Activated CD8-positive, alpha-beta memory T cell treated with anti-CD3 and anti-CD28 coated beads, Interleukin-2, amount 50 U/mL, for 1 hour (primary cell): Measurements from ENCODE around the gene CFAP61.

Experiments used
- DNase-seq: peaks from one replicate; pipeline ENCODE4 v3.0.0-alpha.2; 2020; ENCODE audit errors: extremely low read depth

Gene CFAP61

GRCh38 chr20:20364593-20365479 is 312.5 kb downstream of the CFAP61 start:
- no peak for DNase-seq

DNA sequence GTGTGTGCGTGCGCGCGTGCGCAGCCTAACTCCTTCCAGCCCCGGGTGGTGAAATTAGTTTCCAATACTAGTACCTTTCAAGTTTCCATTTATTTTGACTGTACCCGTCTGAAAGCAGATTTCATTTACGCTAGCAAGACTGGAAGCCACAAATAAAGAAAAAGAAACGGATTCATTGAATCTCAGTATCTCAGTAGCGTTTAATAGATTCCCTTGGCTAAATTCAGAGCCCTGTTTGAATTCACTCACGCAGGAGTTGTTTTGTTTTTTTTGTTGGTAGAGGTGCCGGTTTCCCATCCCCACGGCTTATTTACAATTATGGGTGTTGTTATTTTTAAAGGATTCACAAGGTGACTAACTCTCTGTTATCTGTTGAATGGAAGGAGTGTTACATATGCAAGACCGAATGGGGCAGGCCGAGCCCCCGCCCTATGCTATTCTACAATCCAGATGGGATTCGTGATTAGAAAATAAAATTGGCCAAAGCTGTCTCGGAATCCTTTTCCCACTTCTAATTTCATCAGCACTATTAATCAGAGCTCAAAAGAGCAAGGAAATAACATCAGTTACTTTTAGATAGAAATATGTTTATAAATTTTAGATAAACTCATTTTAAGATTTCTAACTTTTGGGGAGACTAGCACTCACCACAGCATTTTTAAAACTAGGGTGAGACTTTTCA is 313.3 kb downstream of the CFAP61 start:
- DNase-seq = no peak

- DNase-seq = no peak
Observed at GRCh38 chr20:20366551-20366875, 314.2 kb downstream of the CFAP61 start.

- DNase-seq = no peak
Observed at GRCh38 chr20:20366876-20367574, 314.7 kb downstream of the CFAP61 start.

GRCh38 chr20:20367575-20368417 is 315.5 kb downstream of the CFAP61 start, which contains the start of gene INSM1:
INSM1 (plus strand) TSS chr20:20368104; CDS start chr20:20368268, 164 bp downstream.
- DNase-seq = no peak

GRCh38 chr20:20368418-20369249 is 316.3 kb downstream of the CFAP61 start:
- no peak for DNase-seq

- DNase-seq = no peak
Observed at GRCh38 chr20:20369250-20370093, 317.1 kb downstream of the CFAP61 start.

GRCh38 chr20:20370094-20370575 is 317.8 kb downstream of the CFAP61 start:
- no peak for DNase-seq

DNA sequence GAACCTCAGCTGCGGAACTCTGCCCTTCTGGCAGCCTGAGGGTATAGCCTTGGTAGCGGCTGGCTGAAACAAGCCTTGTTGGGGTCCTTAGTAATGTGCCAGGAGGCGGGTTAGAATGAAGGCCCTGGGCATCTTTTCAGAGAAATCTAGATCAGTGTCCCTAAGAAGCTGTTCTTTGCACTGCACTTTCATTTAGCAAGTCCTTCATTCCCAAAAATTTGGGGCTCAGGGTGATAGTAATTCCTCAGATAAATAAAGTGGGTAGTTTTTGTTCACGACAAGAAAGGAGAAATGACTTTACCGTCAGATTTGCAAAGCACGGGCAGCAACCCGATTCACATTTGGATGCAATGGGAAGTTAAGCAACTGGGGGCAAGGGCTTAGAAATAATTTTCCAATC is 318.8 kb downstream of the CFAP61 start:
- DNase-seq = no peak

DNA sequence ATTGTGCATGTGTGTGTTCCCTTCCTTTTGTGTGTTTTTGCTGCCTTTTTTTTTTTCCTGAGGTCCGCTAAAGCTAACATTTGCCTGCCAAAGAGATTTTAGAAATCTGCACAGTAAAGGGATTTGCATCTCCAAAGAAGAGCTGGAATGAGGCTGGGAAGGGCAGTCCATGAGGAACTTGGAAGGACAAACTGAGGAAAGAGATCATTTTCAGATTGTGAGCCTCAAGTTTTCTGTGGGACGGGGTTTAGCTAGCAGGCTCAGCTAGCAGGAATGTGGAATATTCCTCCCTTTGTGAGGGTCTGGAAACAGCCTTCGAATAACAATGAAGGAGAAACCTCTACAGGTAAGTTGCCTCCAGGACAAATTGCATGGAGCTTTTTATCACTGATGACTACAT is 319.3 kb downstream of the CFAP61 start:
- no peak for DNase-seq

DNA sequence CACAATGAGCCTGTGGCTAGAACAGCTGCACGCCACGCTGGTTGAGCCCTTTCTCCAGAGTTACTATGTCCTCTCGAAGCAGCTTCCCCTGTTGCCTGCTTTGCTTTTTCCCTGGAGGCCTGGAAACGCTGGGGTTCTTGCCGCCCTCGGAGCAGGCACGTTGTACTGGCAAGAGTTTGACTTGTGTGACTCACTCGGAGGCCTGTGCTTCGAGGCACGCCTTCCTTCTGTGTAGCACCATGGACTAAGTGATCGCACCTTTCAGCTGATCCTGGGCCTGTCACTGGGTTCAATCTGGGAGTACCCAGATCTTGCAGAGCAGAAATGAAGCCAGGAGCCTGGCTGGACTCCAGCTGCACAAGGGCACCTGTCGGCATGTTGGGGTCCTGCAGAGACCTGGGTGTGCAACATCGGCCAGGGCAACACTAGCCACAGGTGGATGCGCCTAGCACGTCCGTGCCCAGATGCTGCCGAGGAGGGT is 320.8 kb downstream of the CFAP61 start:
- no peak for DNase-seq

DNA sequence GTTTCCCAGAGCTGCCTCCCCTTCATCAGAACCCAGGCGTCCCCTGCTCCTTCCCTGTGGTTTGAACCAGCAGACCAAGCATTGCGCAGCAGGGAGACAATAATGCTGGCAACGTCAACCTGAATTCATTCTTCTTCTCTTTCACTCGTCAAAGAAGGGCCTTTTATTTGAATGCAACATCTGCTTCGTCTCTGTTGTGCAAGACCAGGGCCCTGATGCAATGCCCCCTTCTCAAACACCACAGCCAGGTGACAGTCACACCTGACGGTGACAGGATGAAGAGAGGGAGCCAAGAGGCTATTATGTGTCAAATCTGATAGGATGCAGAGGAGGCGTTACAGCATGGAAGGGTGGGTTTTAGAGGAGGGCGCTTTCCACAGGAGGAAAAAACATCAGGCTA is 323.5 kb downstream of the CFAP61 start:
- DNase-seq = no peak

- DNase-seq = no peak
Observed at GRCh38 chr20:20386192-20386591, 333.9 kb downstream of the CFAP61 start.

DNA sequence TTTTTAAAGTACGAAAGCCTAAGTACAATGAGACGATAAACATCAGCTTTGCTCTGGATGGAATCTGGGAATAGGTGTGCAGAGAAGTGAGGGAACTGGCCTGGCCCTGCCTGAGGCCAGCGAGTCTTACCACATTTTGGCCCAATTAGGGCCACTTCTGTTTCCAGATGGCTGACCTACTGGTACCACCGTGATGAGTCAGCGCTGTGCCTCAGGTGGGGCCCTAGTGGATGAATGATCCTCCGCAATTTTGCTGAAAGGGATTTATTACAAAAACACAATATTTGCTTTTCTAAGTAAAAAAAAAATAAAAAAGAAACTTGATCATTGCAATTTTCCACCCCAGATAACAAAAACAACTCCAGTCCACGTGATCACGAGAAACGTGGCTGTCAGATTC is 338.1 kb downstream of the CFAP61 start:
- DNase-seq = no peak

- DNase-seq = no peak
Observed at GRCh38 chr20:20391115-20391514, 338.8 kb downstream of the CFAP61 start.

GRCh38 chr20:20391766-20392165 is 339.4 kb downstream of the CFAP61 start:
- no peak for DNase-seq

GRCh38 chr20:20393207-20394120 is 341.1 kb downstream of the CFAP61 start:
- DNase-seq = no peak

- no peak for DNase-seq
Observed at GRCh38 chr20:20395087-20395486, 342.8 kb downstream of the CFAP61 start.
